IPS-NIHi11 (cell line): Measurements from ENCODE around the gene LRRN4.
A peak's percentile ranks its signal among the peaks of the same experiment; 100 is the strongest.

Experiments
- DNase-seq: peaks from one replicate; pipeline ENCODE4 v3.0.0; 2012; ENCODE audit warnings: mixed read lengths, low spot score

The LRRN4 gene

DNA sequence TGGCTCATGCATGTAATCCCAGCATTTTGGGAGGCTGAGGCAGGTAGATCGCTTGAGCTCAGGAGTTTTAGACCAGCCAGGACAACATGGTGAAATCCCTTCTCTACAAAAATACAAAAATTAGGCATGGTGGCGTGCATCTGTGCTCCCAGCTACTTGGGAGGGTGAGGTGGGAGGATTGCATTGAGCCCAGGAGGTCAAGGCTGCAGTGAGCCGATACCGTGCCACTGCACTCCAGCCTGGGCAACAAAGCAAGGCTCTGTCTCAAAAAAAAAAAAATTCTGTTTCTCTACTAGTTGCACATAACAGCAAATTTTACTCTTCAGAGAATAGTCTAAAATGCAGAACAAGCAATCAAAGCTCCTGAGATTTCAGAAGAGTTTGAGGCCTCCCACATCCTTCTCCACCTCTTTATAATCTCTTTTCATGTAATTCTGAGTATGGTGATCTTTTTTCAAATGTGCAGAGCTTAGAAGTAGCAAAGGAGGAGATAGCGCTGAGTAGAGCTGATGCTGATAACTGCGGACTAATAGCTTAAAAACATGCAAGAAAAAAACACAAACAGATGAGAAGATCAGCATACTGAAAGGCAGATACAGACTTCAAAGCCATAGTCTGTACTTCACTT is 23.3 kb downstream of the LRRN4 start:
- DNase-seq, result no peak

DNA sequence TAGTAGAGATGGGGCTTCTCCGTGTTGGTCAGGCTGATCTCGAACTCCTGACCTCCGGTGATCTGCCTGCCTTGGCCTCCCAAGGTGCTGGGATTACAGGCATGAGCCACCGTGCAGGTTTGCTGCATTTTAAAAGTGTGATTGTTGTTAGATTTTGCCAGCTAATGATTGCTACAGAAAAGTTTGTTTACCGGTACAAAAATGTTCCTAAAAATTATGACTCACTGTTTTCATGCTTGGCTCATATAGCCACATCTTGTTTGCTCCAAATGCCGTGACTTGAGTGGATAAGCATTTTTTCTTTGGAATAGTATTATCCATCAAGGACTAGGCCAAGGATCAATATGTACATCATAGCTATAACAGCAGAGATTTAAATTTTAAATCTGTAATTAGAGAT is 24.3 kb downstream of the LRRN4 start:
- no peak for DNase-seq

DNA sequence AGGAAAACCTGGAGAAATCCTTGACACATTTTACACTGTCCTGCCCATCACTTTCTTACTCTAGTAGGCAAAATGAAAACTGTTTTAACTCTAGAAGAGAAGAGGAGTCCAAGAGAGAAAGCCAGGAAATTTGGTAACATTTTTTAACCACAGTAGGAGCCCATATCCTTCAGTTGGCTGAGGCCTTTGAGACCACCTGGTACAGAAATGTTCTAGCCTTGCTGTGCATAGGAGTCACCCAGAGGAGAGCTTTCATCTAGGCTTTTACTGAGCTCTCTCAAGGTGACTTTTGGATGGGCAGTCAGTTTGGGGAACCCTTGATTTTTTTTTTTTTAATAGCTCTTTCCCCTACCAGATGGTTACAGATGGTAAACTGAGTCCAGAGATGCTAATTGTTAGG is 25.0 kb downstream of the LRRN4 start:
- DNase-seq, result no peak

DNA sequence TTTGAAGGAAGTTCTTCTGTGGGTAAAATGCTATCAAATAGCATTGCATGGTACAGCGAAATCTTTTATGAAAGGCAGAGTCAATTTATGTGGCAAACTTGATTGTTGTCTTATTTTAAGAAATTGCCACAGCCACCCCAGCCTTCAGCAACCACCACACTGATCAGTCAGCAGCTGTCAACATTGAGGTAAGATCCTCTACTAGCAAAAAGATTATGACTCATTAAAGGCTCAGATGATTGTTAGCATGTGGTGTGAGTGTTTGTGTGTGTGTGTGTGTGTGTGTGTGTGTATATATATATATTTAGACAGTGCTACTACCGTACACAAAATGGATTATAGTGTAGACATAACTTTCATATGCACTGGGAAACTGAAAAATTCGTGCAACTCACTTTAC is 27.8 kb downstream of the LRRN4 start:
- no peak for DNase-seq

DNA sequence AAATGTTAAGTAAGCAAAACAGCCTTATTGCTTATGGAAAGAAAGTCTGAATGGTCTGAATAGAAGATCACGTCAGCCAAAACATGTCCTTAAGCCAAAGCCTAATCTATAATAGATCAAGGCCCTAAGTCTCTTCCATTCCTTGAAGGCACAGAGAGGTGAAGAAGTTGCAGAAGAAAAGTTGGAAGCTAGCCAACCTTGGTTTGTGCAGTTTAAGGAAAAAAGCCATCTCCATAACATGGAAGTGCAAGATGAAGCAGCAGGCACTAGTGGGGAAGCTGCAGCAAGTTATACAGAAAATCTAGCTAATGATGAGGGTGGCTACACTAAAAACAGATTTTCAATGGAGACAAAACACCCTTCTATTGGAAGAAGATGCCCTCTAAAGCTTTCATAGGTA is 29.1 kb downstream of the LRRN4 start:
- DNase-seq, result no peak

DNA sequence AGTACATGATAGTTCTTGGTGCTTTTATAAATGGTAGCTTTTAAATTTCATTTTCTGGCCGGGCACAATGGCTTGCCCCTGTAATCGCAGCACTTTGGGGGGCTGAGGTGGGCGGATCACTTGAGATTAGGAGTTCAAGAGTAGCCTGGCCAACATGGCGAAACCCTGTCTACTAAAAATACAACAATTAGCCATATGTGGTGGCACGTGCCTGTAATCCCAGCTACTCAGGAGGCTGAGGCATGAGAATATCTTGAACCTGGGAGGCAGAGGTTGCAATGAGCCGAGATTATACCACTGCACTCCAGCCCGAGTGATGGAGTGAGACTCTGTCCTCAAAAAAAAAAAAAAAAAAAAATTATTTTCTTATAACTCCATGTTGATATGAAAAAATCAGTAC is 36.0 kb downstream of the LRRN4 start:
- no peak for DNase-seq

DNA sequence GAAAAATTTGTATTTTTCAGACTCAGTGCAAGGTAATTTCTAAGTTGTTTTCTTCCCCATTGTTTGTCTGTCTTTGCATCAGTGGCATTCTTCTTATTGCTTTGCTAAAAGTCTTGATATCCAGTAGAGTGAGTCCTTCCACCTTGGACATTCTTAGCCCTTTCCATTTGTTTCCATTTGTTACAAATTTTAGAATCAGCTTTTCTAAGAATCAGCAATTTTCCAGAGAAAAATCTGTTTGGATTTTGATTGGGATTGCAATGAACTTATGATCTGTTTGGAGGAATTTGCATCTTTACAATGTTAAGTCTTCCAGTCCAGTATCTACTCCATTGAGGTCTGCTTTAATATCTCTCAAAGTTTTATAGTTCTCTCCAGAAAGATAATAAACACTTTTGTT is 36.4 kb downstream of the LRRN4 start:
- no peak for DNase-seq

DNA sequence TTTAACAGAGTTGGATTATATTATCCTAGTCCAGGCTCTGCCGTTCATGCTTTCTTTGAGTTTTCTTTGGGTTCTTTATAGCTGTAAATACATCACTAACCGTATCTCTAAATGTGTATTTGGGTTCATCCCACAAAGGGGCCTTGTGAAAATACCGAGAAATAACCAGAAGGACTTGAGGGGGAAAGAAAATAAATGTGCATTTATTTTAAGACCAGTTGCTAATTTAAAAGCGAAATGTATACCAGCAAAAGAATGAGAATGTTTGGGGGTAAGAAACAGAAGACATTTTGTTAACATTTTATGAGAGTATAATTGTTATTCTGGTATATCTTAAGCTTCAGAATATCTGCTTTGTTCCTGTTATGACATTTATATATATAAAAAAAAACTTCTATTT is 38.9 kb downstream of the LRRN4 start:
- no peak for DNase-seq

DNA sequence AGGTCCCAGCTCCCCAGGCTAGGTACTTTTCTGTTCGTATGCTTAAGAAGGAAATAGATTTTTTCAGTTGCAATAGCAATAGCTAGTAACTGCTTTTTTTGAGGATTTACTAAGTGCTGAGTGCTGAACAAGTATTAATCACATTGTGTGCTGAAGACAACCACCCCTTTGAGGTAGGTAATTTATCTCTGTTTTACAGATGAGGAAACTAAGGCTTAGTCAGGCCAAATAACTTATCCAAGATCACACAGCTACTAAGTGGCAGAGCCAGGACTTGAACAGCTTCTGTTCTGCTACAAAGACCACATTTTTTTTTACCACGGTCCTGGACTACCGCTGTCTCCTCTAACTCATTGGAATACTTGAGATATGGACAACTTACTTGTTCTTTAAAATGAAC is 39.8 kb downstream of the LRRN4 start:
- no peak for DNase-seq

DNA sequence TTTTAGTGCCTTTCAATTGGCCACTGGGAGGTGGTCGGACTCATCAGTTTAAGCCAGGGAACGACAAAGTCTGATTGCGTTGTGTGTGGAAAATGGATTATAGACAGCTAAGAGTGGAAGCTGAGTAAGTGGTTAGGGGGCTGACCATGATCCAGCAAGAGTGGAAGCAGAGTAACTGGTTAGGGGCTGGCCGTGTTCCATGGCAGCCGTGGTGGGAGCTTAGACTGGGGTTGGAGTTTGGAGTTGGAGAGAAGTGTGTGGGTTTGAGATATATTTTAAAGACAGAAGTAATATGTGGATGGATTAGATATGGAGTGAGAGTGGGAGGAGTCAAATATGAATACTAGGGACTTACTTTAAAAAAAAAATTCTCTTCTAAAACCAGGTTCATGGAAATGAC is 41.7 kb downstream of the LRRN4 start:
- no peak for DNase-seq

DNA sequence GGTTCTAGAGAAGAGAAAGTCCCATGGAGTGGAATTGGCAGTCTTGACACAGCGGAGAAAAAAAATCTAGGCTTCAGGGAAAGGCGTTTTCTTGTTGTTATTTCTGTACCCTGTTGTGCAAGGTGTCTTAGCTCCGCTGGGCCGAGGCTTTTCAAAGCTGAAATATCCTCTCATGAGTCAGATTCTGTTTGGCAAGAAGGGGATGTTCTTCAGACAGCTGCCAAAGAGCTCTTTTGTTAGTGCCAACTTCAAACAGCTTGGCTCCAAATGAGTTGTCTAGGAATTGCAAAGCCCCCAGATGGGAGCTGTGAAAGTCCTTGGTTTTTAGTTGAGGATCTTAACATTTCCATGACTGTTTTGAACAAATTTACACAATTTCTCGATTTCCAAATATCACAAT is 45.6 kb downstream of the LRRN4 start:
- DNase-seq, result no peak

DNA sequence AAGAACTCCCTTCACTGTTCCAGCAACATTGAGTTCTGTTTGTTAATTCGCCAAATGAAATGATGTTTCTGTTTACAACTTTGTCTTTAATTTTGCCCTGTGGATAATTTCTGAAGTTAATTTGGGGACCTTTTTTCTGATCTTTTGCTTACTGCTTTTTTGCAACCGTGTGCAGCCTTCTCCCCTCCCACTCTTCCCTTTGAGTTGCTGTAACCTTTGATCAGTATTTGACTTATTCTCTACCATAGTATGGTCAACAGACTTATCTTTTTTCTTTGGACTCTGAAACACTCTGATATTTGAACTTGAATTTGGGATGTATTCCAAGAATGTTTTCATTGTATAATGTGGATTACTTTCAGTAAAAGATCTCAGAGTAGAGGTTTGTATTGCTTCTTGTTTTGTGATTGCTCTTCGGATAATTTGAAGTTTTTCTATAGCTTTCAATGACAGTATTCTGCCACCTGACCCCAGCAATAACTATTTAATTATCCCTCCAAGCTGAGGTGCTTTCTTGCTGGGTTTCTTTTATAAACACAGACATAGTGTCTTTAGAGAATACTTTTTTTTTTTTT is 46.2 kb downstream of the LRRN4 start:
- DNase-seq, result no peak

DNA sequence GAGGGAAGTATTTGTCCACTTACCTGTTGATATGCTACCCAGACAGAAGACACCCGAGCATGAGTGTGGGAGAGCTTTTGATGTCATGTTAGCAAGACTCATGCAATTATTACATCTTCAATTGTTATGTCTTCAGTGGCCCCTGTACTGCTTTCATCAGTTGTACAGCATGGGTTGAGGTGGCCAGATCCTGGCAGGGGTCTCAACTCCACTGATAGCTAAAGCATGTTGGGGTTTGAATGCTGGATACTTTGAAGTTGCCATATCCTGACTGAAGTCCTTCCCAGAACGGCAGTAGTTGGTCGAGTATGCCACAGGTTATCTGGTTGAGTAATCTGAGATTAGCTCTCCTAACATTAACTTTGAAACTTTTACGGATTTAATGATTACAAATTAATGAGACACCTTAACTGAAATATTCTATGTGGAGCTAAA is 46.7 kb downstream of the LRRN4 start:
- DNase-seq, result no peak

DNA sequence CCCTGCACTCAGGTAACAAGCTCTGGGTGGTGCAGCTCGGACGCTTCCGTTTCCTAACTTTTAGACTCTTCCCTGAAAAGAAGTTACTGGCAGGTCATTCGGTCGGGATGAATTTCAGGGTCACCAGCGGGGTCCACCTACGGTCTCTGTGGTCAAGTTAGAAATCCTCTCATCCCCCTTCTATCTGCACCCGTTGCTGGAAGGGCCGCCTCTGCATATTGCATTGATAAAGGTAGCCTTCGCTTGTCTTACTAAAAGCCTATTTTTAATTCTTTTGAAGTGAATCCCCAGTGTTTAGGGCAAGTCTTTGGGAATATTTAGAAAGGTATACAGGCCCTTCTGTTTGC is 47.3 kb downstream of the LRRN4 start:
- DNase-seq, result no peak

DNA sequence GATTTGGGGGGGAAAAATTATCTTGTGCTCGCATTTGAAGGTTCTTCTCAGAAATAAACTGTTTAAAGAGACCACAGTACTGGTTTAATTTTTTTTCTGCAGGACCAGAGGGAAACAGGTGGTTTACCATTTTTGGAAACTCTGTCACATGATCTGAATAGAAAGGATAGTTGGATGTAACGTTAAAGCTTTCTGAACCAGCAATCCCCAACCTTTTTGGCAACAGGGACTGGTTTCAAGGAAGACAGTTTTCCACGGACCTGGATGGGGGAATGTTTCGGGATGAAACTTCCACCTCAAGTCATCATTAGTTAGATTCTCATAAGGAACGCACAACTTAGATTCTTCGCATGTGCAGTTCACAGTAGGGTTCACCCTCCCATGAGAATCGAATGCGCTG is 53.0 kb downstream of the LRRN4 start:
- no peak for DNase-seq

DNA sequence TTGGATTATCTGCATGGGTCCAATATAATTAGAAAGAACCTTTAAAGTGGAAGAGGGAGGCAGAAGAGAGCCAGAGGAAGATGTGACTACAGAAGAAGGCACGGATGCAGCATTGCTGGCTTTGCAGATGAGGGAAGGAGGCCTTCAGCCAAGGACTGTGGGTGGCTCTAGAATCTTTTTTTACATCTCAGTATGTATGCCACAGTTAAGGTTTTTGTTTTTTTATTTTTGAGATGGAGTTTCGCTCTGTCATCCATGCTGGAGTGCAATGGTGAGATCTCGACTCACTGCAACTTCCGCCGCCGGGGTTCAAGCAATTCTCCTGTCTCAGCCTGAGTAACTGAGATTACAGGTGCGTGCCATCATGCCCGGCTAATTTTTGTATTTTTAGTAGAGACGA is 54.1 kb downstream of the LRRN4 start:
- no peak for DNase-seq

DNA sequence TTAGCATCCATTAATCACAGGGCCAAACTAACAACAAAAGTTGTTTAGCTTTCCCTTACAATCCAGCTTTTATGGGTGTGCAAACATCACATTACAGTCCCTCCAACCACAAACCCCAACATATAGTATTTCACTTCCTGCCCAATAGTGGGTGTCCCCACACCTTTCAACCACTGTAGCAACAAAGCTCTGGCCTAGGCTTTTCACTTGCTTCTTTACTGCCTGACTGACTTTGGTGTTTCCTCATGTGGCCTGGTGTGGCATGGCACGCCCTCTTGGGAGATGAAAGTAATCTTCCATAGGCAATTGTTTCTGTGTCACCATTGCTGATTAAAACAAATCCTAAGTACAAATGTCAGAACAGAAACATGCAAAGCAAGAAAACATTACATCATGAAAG is 57.1 kb downstream of the LRRN4 start:
- DNase-seq, result peak; percentile 18

DNA sequence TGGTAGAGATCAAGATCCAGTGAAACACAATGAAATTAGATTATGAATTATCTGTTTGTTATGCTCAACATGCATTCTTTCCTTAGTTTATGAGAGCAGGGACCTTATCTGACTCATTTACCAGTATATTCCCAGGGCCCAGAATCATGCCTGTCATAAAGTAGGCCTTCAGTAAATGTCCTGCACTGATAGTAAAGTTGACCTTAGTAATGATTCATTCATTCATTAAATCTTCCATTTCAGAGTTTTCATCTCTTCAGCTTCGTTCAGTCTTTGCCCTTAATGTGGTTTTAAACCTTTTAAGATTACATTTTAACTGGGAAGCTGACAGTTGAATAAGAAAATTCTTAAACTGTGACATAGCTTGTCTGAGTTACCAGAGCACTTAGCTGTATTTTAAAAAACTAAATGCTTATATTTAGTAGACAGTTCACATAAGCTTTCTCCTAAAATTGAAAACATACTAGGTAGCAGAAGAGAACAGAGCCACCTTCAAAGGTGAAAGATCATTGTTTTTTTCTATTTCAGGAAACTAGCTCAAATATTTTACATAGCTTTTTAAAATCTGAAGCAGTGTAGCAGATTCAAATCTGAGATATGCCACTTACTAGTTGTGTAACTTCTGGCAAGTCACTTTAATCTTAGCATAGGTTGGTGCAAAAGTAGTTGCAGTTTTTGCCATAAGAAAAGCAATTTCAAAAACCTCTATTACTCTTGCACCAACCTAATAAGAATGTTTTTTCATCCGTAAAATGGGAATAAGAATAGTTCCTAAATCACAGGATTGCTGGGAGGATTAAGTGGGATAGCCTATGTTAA is 62.0 kb downstream of the LRRN4 start:
- no peak for DNase-seq

DNA sequence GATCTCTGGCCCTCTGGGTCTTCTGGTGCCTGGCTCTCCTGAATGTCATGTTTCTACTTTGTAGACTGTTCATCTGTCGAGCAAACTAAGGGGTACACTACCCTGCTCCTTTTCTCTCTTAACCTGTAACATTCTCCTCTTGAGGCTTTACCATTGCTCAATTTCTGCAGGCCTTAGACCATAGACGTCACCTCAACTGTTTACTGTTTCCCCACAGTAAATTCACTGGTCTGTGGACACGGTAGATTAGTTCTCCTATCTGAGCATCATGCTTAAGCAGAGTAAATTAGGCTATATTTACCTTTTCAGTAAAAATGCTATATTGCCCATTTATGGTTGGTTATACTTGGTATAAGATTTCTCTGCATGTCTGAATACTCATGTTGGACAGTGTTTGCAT is 62.9 kb downstream of the LRRN4 start:
- no peak for DNase-seq
